HepG2 (cell line): ENCODE results near the gene IGF2. TPM values are rescaled to one million over a fixed set of nuclear protein-coding genes. Genes with fewer than 3 reads are reported as not detected.

Experiments
- ARID4A ChIP-seq: sonication (generic); formaldehyde crosslinking; IDR thresholded peaks from 2 replicates; pipeline ENCODE4 v1.5.0; 2020; ENCODE audit warnings: mild to moderate bottlenecking, missing genetic modification reagents, borderline replicate concordance
- KAT7 ChIP-seq: IDR thresholded peaks from 2 replicates; pipeline ENCODE4 v1.6.1; 2018; ENCODE audit warnings: borderline replicate concordance, missing compliant biosample characterization
- U2AF1 ChIP-seq: fragments of 200-400 bp; formaldehyde crosslinking; optimal IDR thresholded peaks from 2 replicates; pipeline ENCODE3; 2017; ENCODE audit warnings: mild to moderate bottlenecking, low read depth, low read length
- ZNF318 ChIP-seq: sonication (generic); formaldehyde crosslinking; IDR thresholded peaks from 2 replicates; pipeline ENCODE4 v1.4.0; 2020; ENCODE audit warnings: mild to moderate bottlenecking, missing genetic modification reagents
- ZNF773 ChIP-seq: sonication (generic); formaldehyde crosslinking; IDR thresholded peaks from 2 replicates; pipeline ENCODE4 v1.4.0; 2020; ENCODE audit warnings: missing genetic modification reagents, borderline replicate concordance
- polyA plus RNA-seq, 8 experiments: library from polyadenylated mRNA; depleted of rRNA in 3 of 8; stranded (reverse) in 7 of 8; unstranded in 1 of 8; fragments of >200 nt; fragmentation: Illumina TruSeq in 4 of 8; extraction: Trizol in 4 of 8; gene quantifications; 2 replicates each; pipeline versions ENCODE4 v1.2.1 to v1.2.3, GENCODE V29; 2011 to 2016; ENCODE audit warnings: low read depth in 4 of 8, missing spikeins in 1 of 8, mixed read lengths in 1 of 8; ENCODE audit not compliant: insufficient read depth in 1 of 8
- total RNA-seq, 5 experiments: library from RNA; depleted of rRNA; stranded (reverse); fragments of >200 nt; fragmentation: Illumina TruSeq; extraction: Trizol; gene quantifications; 2 replicates each; pipeline ENCODE4 v1.2.3, GENCODE V29; 2016; ENCODE audit warnings: low read depth in 1 of 5
- TF ChIP-seq, protein P1 (sequence below): sonication (generic); formaldehyde crosslinking; IDR thresholded peaks from 2 replicates; pipeline ENCODE4 v1.4.0; 2020; ENCODE audit warnings: missing genetic modification reagents
- TF ChIP-seq, protein P2 (sequence below): IDR thresholded peaks from 2 replicates; pipeline ENCODE4 v1.6.1; 2016; ENCODE audit warnings: missing compliant biosample characterization, missing genetic modification reagents, borderline replicate concordance
- TF ChIP-seq, protein P3 (sequence below): sonication (generic); formaldehyde crosslinking; IDR thresholded peaks from 2 replicates; pipeline ENCODE4 v1.8.0; 2022; ENCODE audit warnings: mild to moderate bottlenecking, missing genetic modification reagents, borderline replicate concordance

IGF2 gene
- total and polyA plus RNA-seq, 2 of the 13 experiments (the other 11 are each of a cell fraction or from before 2014, with no cell fraction given): 79.1 to 254 TPM

GRCh38 chr11:2137202-2138067, 1.8 kb downstream of the IGF2 start (continued):
- TF ChIP-seq, protein P1, sequence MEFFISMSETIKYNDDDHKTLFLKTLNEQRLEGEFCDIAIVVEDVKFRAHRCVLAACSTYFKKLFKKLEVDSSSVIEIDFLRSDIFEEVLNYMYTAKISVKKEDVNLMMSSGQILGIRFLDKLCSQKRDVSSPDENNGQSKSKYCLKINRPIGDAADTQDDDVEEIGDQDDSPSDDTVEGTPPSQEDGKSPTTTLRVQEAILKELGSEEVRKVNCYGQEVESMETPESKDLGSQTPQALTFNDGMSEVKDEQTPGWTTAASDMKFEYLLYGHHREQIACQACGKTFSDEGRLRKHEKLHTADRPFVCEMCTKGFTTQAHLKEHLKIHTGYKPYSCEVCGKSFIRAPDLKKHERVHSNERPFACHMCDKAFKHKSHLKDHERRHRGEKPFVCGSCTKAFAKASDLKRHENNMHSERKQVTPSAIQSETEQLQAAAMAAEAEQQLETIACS (CRISPR knock-in tag): no peak
- TF ChIP-seq ZNF773 (CRISPR knock-in tag) (no peak), U2AF1 (peak; percentile 46), ZNF318 (CRISPR knock-in tag) (no peak), ARID4A (CRISPR knock-in tag) (no peak; the same call in 1 of the 2 replicates), KAT7 (no peak)
- TF ChIP-seq, protein P2, sequence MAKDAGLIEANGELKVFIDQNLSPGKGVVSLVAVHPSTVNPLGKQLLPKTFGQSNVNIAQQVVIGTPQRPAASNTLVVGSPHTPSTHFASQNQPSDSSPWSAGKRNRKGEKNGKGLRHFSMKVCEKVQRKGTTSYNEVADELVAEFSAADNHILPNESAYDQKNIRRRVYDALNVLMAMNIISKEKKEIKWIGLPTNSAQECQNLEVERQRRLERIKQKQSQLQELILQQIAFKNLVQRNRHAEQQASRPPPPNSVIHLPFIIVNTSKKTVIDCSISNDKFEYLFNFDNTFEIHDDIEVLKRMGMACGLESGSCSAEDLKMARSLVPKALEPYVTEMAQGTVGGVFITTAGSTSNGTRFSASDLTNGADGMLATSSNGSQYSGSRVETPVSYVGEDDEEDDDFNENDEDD: no peak
- TF ChIP-seq, protein P3, sequence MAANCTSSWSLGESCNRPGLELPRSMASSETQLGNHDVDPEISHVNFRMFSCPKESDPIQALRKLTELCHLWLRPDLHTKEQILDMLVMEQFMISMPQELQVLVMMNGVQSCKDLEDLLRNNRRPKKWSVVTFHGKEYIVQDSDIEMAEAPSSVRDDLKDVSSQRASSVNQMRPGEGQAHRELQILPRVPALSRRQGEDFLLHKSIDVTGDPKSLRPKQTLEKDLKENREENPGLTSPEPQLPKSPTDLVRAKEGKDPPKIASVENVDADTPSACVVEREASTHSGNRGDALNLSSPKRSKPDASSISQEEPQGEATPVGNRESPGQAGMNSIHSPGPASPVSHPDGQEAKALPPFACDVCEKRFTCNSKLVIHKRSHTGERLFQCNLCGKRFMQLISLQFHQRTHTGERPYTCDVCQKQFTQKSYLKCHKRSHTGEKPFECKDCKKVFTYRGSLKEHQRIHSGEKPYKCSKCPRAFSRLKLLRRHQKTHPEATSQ (CRISPR knock-in tag): 0 out of 2 replicates have a peak, but pooled peaks have one; percentile 84
